ENCODE data around the gene PTPRC. TPM values are rescaled to one million over a fixed set of nuclear protein-coding genes. Genes with fewer than 3 reads are reported as not detected.

The PTPRC gene
- total RNA-seq, 1 donor from 2014 or later, result 214 TPM

GRCh38 chr1:198772626-198773025 lies 133.8 kb downstream of the PTPRC start:
- H3K27ac ChIP-seq, result no peak overlapping the region
- intact Hi-C loops (cut with DNase I), result no loop called here
- no peak for TF ChIP-seq CTCF (IDR thresholded peaks at IDR 0.05)
- no peaks in the 10 kb centered on the region for H3K36me3 ChIP-seq
- H3K27me3 ChIP-seq (ENCODE audit: low read depth), result no peaks in the 10 kb centered on the region
- H3K4me1 ChIP-seq, result peaks cover 4% of the 10 kb centered on the region
- ATAC-seq (no peak), DNase-seq (no peak)
- H3K4me3 ChIP-seq, result no peak overlapping the region
- no peaks in the 10 kb centered on the region for H3K9me3 ChIP-seq

- intact Hi-C loops (cut with DNase I), result no loop called here
- Histone ChIP-seq H3K27me3 (ENCODE audit: low read depth) (no peaks in the 10 kb centered on the region), H3K9me3 (no peaks in the 10 kb centered on the region), H3K4me1 (peaks cover 4% of the 10 kb centered on the region), H3K27ac (no peak overlapping the region), H3K36me3 (no peaks in the 10 kb centered on the region), H3K4me3 (no peak overlapping the region)
- TF ChIP-seq CTCF (IDR thresholded peaks at IDR 0.05), result no peak
- no peak for DNase-seq
- no peak for ATAC-seq
Observed at GRCh38 chr1:198773030-198773429, 134.2 kb downstream of the PTPRC start.

- Histone ChIP-seq H3K4me3 (no peak overlapping the region), H3K9me3 (no peaks in the 10 kb centered on the region), H3K27me3 (ENCODE audit: low read depth) (no peaks in the 10 kb centered on the region), H3K4me1 (peaks cover 4% of the 10 kb centered on the region), H3K27ac (no peak overlapping the region), H3K36me3 (no peaks in the 10 kb centered on the region)
- ATAC-seq (no peak), DNase-seq (no peak)
- no peak for TF ChIP-seq CTCF (IDR thresholded peaks at IDR 0.05)
- intact Hi-C loops (cut with DNase I), result no loop called here
Observed at GRCh38 chr1:198773523-198773922, 134.7 kb downstream of the PTPRC start.

GRCh38 chr1:198774421-198774820 lies 135.6 kb downstream of the PTPRC start:
- ATAC-seq (no peak), DNase-seq (no peak)
- Histone ChIP-seq H3K27ac (no peak overlapping the region), H3K4me1 (peaks cover 4% of the 10 kb centered on the region), H3K27me3 (ENCODE audit: low read depth) (no peaks in the 10 kb centered on the region), H3K36me3 (no peaks in the 10 kb centered on the region), H3K9me3 (no peaks in the 10 kb centered on the region), H3K4me3 (no peak overlapping the region)
- intact Hi-C loops (cut with DNase I), result no loop called here
- no peak for TF ChIP-seq CTCF (IDR thresholded peaks at IDR 0.05)

- Histone ChIP-seq H3K4me3 (no peak overlapping the region), H3K36me3 (no peaks in the 10 kb centered on the region), H3K27me3 (ENCODE audit: low read depth) (no peaks in the 10 kb centered on the region), H3K27ac (peak overlapping the region; percentile 77), H3K4me1 (peaks cover 4% of the 10 kb centered on the region), H3K9me3 (no peaks in the 10 kb centered on the region)
- intact Hi-C loops (cut with DNase I), result no loop called here
- no peak for TF ChIP-seq CTCF (IDR thresholded peaks at IDR 0.05)
- DNase-seq (no peak), ATAC-seq (no peak)
Observed at GRCh38 chr1:198775606-198776005, 136.8 kb downstream of the PTPRC start.

- DNase-seq, result peak; percentile 80
- no peaks in the 10 kb centered on the region for H3K27me3 ChIP-seq (ENCODE audit: low read depth)
- no peak for TF ChIP-seq CTCF (IDR thresholded peaks at IDR 0.05)
- H3K27ac ChIP-seq, result peak overlapping the region; percentile 77
- intact Hi-C loops (cut with DNase I), result no loop called here
- no peaks in the 10 kb centered on the region for H3K9me3 ChIP-seq
- peak; percentile 93 to 96 for ATAC-seq
- H3K4me1 ChIP-seq, result peaks cover 4% of the 10 kb centered on the region
- H3K4me3 ChIP-seq, result no peak overlapping the region
- no peaks in the 10 kb centered on the region for H3K36me3 ChIP-seq
Observed at GRCh38 chr1:198776602-198777029, 137.8 kb downstream of the PTPRC start.

All from lower lobe of right lung (tissue), 2 donors.